ENCODE data around the gene TRIM24.

The TRIM24 gene

DNA sequence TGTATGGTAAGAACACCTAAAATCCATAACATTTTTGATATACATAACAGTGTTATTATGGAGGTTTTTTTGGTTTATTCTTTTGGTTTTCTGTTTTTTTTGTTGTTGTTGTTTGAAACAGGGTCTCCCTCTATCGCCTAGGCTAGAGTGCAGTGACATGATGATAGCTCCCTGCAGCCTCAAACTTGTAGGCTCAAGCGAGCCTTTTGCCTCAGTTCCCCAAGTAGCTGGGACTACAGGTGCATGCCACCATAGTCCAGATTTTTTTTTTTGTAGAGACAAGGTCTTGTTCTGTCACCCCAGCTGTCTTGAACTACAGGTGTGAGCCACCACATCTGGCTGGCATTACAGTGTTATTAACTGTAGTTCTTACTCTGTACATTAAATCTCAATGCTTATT lies 83.7 kb downstream of the TRIM24 start:
- DNase-seq = no peak

DNA sequence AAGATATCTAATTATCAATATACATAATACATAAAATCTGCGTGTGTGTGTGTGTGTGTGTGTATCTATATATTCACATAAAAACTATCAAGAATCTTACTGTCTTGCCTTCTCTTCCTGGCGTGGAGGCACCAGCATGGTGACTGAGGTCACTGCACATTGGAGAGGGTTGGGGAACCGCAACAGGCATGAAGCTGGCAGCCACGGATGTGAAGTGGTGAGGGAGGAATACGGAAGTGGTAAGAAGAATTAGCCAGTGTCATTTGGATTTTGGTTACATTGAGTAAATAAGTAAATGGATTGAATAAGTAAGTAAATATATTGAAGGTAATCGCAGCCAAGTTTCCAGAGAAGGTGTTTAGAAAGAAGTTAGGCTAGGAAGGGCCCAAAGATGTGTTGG lies 85.1 kb downstream of the TRIM24 start:
- no peak for DNase-seq

DNA sequence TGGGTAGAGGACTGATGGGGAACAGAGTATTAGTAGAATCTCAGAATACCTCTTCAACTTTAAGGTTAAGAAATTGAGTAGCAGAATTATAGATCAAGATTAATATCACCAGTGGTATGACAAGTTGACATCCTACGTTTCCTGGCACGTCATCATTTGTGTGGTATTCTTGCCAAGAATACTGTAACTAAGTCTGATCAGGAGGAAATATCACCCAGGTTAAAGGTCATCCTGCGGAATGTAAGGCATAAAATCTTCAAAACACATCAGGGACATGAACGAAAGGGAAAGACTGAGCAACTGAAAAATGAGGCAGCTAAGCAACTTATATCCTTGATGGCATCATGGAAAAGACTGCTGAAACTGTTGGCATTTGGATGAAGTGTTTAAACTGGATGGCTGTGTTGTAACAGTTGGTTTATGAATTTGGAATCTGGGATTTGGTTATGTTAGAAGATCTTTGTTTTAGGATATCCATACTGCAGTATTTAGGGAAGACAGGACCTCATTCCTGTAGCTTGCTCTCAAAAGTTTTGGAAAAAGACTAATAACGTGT lies 86.1 kb downstream of the TRIM24 start:
- no peak for DNase-seq

DNA sequence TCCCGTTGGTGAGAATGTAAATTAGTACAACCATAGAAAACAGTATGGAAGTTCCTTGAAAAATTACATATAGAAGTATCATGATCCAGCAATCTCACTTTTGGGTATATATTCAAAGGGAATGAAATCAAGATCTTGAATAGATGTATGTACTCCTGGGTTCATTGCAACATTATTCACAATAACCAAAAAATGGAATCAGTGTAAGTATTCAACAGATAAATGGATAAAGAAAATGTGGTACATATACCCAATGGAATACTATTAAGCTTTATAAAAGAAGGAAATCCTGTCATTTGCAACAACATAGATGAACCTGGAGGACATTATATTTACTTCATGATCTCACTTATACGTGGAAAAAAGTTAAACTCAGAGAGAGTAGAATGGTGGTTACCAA lies 86.8 kb downstream of the TRIM24 start:
- no peak for DNase-seq

DNA sequence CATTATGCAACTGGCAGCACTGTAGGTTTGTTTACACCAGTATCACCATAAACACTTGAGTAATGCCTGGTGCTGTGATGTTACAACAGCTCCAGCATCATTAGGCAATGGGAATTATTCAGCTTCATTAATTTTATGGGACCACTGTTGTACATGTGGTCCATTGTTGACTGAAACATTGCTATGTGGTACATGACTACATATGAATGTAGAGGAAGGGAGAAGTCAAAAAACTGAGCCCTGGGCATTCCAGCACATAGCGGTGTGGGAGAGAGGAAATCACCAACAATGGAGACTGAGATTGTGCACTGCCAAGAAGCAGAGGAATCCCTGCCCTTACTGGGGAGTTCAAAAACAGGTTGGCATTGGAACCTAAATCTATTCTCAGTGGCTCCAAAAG lies 89.0 kb downstream of the TRIM24 start:
- no peak for DNase-seq

DNA sequence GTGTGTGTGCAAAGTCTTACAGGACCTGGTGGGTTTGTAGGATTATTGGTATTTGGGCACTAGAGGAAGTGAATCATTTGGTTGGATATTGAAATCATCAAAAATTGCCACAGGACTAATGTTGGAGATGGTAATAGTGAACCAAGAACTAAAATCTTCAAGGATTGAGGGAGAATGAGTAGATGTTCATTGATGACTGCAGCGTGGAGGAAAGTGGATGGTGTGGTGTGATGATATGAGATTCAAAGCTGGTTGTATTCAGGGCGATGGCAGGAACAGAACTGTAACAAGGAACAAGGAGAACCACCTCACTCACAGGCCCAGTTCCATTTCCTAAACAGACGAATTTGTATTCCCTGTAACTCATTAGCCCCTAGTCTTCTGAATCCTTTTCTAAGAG lies 90.3 kb downstream of the TRIM24 start:
- DNase-seq = no peak

DNA sequence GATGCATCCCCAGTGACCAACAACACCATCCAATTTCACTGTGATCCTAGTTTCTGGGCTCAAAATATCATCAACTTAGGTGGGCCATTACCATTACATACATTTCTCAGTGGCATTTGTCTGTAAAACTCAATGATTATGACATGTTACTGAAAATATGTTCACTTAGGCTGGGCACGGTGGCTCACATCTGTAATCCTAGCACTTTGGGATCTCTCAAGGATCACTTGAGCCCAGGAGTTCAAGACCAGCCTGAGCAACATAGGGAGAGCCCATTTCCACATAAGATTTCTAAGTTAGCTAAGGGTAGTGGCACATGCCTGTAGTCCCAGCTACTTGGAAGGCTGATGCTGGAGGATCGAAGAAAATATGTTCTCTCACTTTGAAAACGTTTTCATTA lies 91.0 kb downstream of the TRIM24 start:
- DNase-seq = no peak

DNA sequence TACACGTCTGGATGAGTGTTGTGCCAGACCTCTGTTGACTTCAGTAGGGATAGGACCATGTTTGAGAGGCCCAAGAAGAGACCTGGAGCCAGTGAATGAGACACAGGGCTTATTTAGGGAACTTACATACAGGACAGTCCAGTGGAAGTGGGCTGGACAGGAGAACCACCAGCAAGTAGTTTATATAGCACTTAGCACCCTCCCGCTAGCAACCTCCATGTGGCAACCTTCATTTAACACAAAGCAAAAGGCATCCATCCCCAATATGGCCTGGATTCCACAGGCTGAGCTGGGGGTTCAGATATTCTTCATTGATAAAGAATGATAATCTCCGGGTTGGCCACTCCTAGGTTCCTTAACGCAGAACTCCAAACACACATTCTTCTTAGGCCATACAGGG lies 93.7 kb downstream of the TRIM24 start:
- no peak for DNase-seq

DNA sequence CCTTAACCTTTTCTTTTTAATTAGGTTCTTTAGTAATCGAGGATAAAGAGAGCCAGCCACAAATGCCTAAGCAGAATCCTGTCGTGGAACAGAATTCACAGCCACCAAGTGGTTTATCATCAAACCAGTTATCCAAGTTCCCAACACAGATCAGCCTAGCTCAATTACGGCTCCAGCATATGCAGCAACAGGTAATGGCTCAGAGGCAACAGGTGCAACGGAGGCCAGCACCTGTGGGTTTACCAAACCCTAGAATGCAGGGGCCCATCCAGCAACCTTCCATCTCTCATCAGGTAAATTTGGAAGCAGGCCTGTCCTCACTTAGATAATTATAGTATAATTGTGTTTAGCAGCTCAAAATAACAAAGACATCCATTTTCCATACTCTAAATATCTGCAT lies 94.6 kb downstream of the TRIM24 start:
- DNase-seq = no peak

DNA sequence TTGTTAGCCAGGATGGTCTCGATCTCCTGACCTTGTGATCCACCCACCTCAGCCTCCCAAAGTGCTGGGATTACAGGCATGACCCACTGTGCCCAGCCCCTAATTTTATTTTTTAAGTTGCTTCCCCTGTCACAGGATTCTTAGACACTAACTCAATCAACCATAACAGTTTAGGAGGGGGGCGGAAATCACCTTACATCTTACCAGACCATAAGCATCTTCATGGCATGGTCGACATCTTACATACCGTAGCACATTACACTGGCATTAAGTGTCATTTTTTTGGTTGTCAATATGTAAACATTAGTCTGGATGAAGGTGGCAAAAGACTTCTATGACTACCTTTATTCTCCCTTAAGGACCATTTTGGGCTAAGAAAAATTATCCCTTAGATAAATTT lies 95.6 kb downstream of the TRIM24 start:
- DNase-seq = no peak

DNA sequence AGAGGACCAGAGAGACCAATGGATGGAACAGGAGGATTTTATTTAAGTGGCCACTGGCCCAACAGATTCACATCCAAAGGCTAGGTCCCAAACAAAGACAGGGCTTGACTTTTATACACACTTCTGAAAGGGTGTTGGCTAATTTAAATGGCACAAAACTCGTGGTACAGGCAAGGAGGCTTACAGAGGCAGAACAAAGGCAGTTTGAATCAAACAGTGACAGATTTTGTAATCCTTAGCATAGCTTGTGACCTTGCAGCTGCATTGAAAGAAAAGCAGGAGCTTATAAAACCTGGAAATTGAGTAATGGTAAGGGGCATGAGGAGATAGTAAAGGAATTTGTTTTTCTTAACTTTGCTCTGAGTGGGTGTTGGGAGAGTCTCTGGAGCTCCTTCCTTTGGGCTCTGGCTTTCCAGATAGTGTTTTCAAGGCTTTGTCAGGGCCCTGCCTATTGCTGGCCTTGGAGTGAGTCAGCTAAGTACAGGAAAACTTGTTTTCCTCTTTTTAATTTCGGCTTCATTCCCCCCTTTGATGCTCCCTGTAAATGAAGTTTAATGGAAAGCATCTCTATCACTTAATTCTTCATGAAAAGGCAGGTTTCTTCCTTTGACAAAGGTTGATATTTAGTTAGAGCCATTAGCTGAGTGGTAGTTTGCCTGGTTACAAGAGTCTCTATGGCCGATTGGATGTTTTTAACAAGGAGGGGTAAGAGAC lies 96.9 kb downstream of the TRIM24 start:
- DNase-seq = no peak

DNA sequence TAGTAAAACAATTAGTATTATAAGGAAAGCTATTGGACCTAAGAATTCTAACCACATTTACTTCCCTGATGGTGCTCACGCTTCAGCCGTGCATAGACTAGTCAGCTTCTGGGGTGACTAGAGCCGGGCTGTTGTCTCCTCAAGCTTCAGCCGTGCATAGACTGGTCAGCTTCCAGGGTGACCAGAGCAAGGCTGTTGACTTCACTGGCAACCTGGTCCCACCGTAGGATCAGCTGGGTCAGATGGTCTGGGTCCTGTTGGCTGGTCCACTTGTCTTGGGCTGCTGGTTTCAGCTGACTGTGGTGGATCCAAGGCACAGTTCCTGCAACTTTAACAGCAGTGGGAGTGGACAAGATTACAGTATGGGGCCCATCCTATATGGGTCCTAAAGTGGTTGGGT lies 99.4 kb downstream of the TRIM24 start:
- no peak for DNase-seq

DNA sequence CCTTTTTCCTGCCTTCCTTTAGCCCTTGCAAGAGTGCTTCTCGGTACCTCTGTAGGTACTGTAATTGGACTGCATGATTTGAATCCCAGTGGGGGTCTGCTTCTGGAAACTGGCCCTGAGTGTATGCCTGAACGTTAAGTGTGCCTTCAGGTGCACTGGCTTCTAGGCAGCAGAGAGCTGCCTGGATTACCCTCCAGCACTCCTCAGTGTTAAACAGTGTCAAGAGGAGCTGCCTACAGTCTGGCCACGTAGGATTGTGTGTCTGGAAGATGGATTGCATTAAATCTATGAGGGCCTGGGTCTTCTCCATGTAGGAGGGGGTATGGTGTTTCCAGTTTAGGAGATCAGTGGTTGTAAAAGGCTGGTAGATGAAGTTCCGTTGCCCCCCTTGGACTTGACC lies 103.7 kb downstream of the TRIM24 start:
- DNase-seq = no peak

DNA sequence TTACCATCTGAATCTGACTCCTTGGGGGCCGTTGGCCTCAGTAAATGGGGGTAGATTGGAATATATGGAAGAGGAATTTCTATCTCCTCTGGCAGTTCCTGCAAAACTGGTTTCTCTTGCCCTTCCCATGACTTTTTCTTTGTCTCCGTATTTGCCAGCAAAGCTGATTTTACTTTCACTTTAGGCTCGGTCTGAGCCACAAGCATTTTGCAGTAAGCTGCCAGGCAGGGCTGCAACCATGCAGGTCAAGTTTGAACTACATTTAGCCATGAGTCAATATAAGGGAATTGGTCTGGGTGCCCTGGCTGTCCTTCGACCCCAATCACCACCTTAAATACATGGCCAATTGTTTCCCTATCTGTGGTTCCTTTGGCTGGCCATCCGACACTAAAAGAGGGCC lies 104.3 kb downstream of the TRIM24 start:
- no peak for DNase-seq

DNA sequence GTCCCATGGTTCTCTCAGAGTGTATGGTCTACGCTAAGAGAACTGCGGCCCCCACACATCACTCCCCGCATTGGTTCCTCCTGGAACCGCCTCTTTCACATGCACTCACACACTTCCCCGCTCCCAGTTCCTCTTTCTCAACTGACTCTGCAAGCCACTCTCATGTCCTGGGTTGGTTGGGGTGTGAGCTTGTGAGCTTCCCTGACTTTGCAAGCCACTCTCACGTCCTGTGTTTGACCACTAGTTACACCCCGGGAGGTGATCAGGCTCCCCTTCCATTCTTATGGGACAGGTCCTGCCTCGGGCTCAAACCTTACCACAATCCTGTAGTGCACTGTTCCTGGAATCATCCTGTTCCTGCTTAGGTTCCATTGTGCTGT lies 105.0 kb downstream of the TRIM24 start:
- no peak for DNase-seq

DNA sequence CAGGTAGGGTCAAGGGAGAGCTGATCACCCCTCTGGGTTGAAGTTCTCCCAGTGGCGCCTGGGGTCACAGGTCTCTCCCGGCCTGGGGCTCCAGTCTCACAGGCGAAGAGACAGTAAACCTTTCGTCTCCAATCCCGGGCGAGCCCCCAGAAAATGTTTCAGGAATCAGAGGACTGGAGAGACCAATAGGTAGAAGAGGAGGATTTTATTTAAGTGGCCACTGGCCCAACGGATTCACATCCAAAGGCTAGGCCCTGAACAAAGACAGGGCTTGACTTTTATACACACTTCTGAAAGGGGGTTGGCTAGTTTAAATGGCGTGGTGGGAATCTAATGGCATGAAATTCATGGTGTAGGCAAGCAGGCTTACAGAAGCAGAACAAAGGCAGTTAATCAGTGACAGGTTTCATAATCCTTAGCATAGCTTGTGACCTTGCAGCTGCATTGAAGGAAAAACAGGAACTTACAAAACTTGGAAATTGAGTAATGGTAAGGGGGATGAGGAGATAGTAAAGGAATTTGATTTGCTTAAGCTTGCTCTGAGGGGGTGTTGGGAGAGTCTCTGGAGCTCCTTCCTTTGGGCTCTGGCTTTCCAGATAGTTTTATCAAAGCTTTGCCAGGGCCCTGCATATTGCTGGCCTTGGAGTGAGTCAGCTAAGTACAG lies 105.5 kb downstream of the TRIM24 start:
- peak; percentile 67 for DNase-seq

DNA sequence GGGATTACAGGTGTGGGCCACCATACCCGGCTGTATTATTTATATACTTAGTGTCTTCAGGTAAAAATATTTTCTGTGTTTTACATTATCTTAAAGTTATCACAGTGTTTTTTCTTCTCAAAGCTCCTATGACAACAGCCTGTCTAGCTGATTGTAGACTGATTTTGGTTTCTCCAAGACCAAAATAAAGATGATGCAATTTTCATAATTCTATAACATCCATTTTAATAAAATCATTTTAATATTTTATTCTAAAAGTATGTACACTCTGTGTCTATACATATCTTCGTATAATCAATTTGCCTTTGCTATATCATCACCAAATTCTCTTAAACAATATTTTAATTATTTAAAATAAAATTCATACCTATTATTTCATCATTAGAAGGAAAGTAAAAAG lies 108.6 kb downstream of the TRIM24 start:
- no peak for DNase-seq

DNA sequence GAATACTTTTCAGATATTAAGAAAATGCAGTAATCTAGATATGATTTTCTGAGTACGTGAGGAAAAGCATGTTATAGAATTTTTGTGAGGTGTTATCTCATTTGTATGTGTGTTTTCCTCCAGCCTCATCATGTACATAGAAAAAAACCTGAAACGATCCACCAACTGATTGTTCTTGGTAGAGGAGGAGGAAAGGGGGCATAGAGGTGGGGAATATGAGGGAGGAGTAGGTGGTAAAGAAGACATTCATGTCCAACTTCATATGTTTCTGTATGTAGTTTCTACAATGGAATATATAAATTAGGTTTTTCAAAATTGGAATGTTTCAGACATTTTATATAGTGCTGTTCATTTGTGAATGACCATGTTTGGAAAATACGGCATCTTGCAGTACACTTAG lies 109.4 kb downstream of the TRIM24 start:
- no peak for DNase-seq

DNA sequence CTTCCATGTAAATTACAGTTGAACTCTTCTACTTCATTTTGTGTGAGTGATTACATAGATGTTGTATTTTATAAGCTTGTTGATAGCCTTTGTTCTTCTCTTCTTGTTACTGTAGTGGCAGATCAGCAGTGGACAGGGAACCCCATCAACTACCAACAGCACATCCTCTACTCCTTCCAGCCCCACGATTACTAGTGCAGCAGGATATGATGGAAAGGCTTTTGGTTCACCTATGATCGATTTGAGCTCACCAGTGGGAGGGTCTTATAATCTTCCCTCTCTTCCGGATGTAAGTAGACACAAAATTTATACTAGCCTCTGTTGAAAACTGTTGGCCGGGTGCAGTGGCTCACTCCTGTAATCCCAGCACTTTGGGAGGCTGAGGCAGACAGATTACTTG lies 110.7 kb downstream of the TRIM24 start:
- no peak for DNase-seq

DNA sequence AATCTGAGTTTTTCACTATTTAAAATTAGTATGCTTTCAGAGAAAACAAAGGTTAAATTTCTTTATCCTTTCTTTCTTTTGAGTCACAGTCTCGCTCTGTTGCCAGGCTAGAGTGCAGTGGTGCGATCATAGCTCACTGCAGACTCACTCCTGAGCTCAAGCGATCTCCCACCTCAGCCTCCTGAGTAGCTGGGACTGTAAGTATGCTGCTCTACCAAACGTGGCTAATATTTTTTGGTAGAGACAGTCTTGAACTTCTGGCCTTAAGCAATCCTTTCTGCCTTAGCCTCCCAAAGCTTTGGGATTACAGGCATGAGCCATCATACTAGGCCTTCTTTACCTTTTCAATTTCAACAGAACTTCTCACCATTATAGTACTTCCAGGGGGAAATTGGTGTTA lies 113.7 kb downstream of the TRIM24 start:
- no peak for DNase-seq

DNA sequence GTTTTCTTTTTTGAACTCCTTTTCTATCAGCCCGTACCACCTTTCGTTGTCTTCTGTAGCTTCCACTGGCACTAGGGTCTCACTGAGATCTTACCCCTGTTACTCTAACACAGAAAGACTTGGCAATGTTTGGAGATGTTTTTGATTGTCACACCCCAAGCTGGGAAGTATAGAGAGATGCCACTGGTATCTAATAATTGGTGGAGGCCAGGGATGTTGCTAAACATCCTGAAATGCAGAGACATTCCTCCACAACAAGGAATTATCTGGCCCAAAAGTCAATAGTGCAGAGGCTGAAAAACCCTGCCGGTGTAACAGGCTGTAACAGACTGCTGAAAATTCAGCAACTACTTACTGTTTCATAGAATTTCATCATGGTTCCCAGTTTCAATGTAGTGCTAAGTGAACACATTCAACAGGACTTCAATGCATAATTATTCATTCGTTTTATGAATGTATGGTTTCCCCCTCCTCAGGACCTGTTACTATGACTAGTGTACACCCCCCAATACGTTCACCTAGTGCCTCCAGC lies 115.9 kb downstream of the TRIM24 start:
- peak; percentile 0 for DNase-seq

DNA sequence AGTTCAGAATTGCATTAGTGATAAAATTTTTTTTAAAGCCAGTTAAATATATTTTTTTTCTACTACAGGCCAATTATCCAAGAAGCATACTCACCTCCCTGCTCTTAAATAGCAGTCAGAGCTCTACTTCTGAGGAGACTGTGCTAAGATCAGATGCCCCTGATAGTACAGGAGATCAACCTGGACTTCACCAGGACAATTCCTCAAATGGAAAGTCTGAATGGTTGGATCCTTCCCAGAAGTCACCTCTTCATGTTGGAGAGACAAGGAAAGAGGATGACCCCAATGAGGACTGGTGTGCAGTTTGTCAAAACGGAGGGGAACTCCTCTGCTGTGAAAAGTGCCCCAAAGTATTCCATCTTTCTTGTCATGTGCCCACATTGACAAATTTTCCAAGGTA lies 119.1 kb downstream of the TRIM24 start:
- DNase-seq = no peak

DNA sequence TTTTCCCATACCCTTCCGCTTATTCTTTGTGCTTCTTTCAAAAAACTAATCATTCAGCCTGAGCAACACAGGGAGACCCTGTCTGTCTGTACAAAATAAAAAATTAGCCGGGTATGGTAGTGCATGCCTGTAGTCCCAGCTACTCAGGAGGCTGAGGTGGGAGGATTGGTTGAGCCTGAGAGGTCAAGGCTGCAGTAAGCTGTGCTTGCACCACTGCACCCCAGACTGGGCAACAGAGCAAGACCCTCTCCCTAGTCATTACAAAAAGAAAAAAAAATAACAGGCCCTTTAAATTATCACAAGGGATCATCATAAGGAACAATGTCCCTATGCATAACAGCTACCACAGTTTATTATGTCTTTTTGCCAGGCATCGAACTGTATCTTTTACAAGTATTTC lies 119.6 kb downstream of the TRIM24 start:
- no peak for DNase-seq

DNA sequence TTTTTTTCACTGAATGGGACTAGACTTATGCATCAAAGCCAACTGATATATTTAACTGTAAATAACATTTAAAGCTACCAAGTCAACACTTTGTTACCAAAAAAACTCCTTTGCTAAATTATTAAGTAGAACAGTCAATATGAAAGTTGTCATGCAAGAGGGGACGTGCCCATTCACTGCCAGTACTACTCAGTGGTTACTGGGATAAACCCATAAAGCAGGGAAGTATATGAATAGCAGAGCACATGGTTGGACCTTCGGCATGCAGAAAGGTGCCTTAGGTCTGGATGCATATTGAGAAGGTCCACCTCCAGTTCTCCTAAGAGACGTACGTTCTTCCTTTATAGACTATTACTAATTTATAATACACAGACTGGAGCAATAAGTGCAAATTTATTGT lies 121.0 kb downstream of the TRIM24 start:
- no peak for DNase-seq

DNA sequence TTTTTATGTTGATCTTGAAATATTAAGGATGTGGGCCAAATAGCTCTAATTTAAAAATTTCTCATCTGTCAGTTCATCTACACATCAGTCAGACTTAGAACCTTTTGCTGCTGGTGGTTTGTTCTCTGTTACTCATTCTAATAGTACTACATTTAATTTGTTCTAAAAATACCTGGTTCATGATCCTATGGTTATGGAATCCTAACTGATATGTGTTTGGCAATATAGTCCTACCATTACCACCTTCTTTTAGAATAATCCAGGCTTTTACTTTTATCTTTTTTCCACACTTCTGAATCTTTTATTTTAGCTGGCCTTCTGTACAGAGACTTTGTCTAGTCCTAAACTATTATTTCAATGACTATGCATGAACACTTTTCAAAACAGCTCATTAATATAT lies 124.2 kb downstream of the TRIM24 start:
- no peak for DNase-seq
